ENCODE data around the gene DOCK7. TPM values are rescaled to one million over a fixed set of nuclear protein-coding genes. Genes with fewer than 3 reads are reported as not detected.
"Not testable (repeated sequence)": the region's sequence is repeated elsewhere in the genome, so short reads cannot be mapped to it uniquely, and the experiment has no call there.

DOCK7 gene
- total RNA-seq, 2 experiments from 2014 or later, result 6.6 to 16.8 TPM

GRCh38 chr1:62712336-62713243 lies 24.4 kb upstream of the DOCK7 start:
- ChIA-PET CTCF (interaction anchor here (1.2 kb wide), 1 partner anchor 10 kb away, joined by 5 read pairs; no protein-coding TSS in a partner anchor), POLR2A (no interaction called here)
- Mint-ChIP-seq H3K27ac (no peak overlapping the region), H3K27me3 (no peaks in the 10 kb centered on the region), H3K9me3 (no peaks in the 10 kb centered on the region), H3K4me1 (ENCODE audit: low read depth) (no peaks in the 10 kb centered on the region), H3K4me3 (no peak overlapping the region), H3K36me3 (ENCODE audit: low read depth) (no peaks in the 10 kb centered on the region)
- intact Hi-C loops (cut with micrococcal nuclease), result no loop called here
- no peak for DNase-seq
- TF ChIP-seq CTCF (IDR thresholded peaks at IDR 0.05), result no peak
- no peak for ATAC-seq

GRCh38 chr1:62707744-62708120 lies 19.5 kb upstream of the DOCK7 start:
- POLR2A ChIA-PET, result no interaction called here

GRCh38 chr1:62706985-62707743 lies 19.0 kb upstream of the DOCK7 start:
- POLR2A ChIA-PET, result no interaction called here
- no peaks in the 10 kb centered on the region for H3K4me1 Mint-ChIP-seq (ENCODE audit: low read depth)
- ATAC-seq (no peak), DNase-seq (no peak)
- H3K27me3 Mint-ChIP-seq, result no peaks in the 10 kb centered on the region
- no peak overlapping the region for H3K4me3 Mint-ChIP-seq
- CTCF ChIA-PET, result no interaction called here
- H3K9me3 Mint-ChIP-seq, result no peaks in the 10 kb centered on the region
- no peak for TF ChIP-seq CTCF (IDR thresholded peaks at IDR 0.05)
- intact Hi-C loops (cut with micrococcal nuclease), result no loop called here
- no peaks in the 10 kb centered on the region for H3K36me3 Mint-ChIP-seq (ENCODE audit: low read depth)
- H3K27ac Mint-ChIP-seq, result no peak overlapping the region

More at GRCh38 chr1:62707744-62708120, 19.5 kb upstream of the DOCK7 start:
- no peaks in the 10 kb centered on the region for H3K27me3 Mint-ChIP-seq
- DNase-seq, result no peak
- no peak for TF ChIP-seq CTCF (IDR thresholded peaks at IDR 0.05)
- no peaks in the 10 kb centered on the region for H3K9me3 Mint-ChIP-seq
- intact Hi-C loops (cut with micrococcal nuclease), result no loop called here
- H3K4me1 Mint-ChIP-seq (ENCODE audit: low read depth), result no peaks in the 10 kb centered on the region
- CTCF ChIA-PET, result no interaction called here
- H3K36me3 Mint-ChIP-seq (ENCODE audit: low read depth), result no peaks in the 10 kb centered on the region
- no peak overlapping the region for H3K27ac Mint-ChIP-seq
- no peak overlapping the region for H3K4me3 Mint-ChIP-seq
- ATAC-seq, result no peak

- CTCF ChIA-PET, result interaction anchor here (1.1 kb wide), 1 partner anchor 48 kb away, joined by 3 read pairs; no protein-coding TSS in a partner anchor
- H3K9me3 Mint-ChIP-seq; H3K36me3 Mint-ChIP-seq (ENCODE audit: low read depth); POLR2A ChIA-PET; H3K4me3 Mint-ChIP-seq; DNase-seq; H3K27me3 Mint-ChIP-seq; ATAC-seq; H3K27ac Mint-ChIP-seq; intact Hi-C loops (cut with micrococcal nuclease); H3K4me1 Mint-ChIP-seq (ENCODE audit: low read depth): not testable (repeated sequence)
Measured at GRCh38 chr1:62698161-62698560, 10.0 kb upstream of the DOCK7 start.

- intact Hi-C loops (cut with micrococcal nuclease); H3K9me3 Mint-ChIP-seq; ATAC-seq; H3K4me3 Mint-ChIP-seq; DNase-seq; POLR2A ChIA-PET; H3K27me3 Mint-ChIP-seq; H3K36me3 Mint-ChIP-seq (ENCODE audit: low read depth); H3K27ac Mint-ChIP-seq; H3K4me1 Mint-ChIP-seq (ENCODE audit: low read depth): not testable (repeated sequence)
- CTCF ChIA-PET, result interaction anchor here (1.2 kb wide), 1 partner anchor 52 kb away, joined by 5 read pairs; no protein-coding TSS in a partner anchor
Measured at GRCh38 chr1:62694479-62694878, 6.3 kb upstream of the DOCK7 start.

GRCh38 chr1:62693123-62693522 lies 4.9 kb upstream of the DOCK7 start:
- DNase-seq (no peak), ATAC-seq (no peak)
- H3K4me1 Mint-ChIP-seq (ENCODE audit: low read depth), result peaks cover 4% of the 10 kb centered on the region
- no peaks in the 10 kb centered on the region for H3K27me3 Mint-ChIP-seq
- no peaks in the 10 kb centered on the region for H3K9me3 Mint-ChIP-seq
- no peak overlapping the region for H3K4me3 Mint-ChIP-seq
- no peak for TF ChIP-seq CTCF (IDR thresholded peaks at IDR 0.05)
- intact Hi-C loops (cut with micrococcal nuclease), result no loop called here
- ChIA-PET POLR2A (no interaction called here), CTCF (no interaction called here)
- H3K36me3 Mint-ChIP-seq (ENCODE audit: low read depth), result no peaks in the 10 kb centered on the region
- no peak overlapping the region for H3K27ac Mint-ChIP-seq

All from activated CD8-positive, alpha-beta T cell treated with anti-CD3 and anti-CD28 coated beads for 36 hours (primary cell).